KMS-11 (cell line): Measurements from ENCODE around the gene ZNF764.
A peak's percentile ranks its signal among the peaks of the same experiment; 100 is the strongest.

Experiments used
- H2AFZ ChIP-seq: fragments of 200-600 bp; sonication (generic); 2 replicates; pipeline ENCODE4 v1.6.1; 2016; ENCODE audit warnings: antibody characterized with exemption, mixed run types, low read depth
- H3K27ac ChIP-seq: fragments of 200-600 bp; sonication (generic); 2 replicates; pipeline ENCODE4 v1.6.1; 2016; ENCODE audit warnings: mild to moderate bottlenecking, mixed run types
- H3K27me3 ChIP-seq: fragments of 200-600 bp; sonication (generic); 2 replicates; pipeline ENCODE4 v1.6.1; 2017; ENCODE audit warnings: mild to moderate bottlenecking, low read depth, mixed run types, moderate library complexity; ENCODE audit not compliant: insufficient read depth
- H3K36me3 ChIP-seq: fragments of 200-600 bp; sonication (generic); 2 replicates; pipeline ENCODE4 v1.6.1; 2017; ENCODE audit warnings: mild to moderate bottlenecking, mixed run types; ENCODE audit not compliant: insufficient read depth
- H3K4me1 ChIP-seq: fragments of 200-600 bp; sonication (generic); 2 replicates; pipeline ENCODE4 v1.6.1; 2016; ENCODE audit warnings: mild to moderate bottlenecking, low read depth, mixed run types; ENCODE audit not compliant: poor library complexity, severe bottlenecking
- H3K4me2 ChIP-seq: fragments of 200-600 bp; sonication (generic); 2 replicates; pipeline ENCODE4 v1.7.0; 2016; ENCODE audit warnings: mild to moderate bottlenecking, mixed run types
- H3K4me3 ChIP-seq: fragments of 200-600 bp; sonication (generic); IDR thresholded peaks from 2 replicates; pipeline ENCODE4 v1.6.1; 2017; ENCODE audit warnings: low read depth, low read length, mixed read lengths; ENCODE audit not compliant: insufficient read depth
- H3K79me2 ChIP-seq: fragments of 200-600 bp; sonication (generic); 2 replicates; pipeline ENCODE4 v1.6.1; 2016; ENCODE audit warnings: low read depth, mixed run types; ENCODE audit not compliant: insufficient read depth
- H3K9ac ChIP-seq: fragments of 200-600 bp; sonication (generic); 2 replicates; pipeline ENCODE4 v1.6.1; 2016; ENCODE audit warnings: mild to moderate bottlenecking, mixed run types
- H4K20me1 ChIP-seq: fragments of 200-600 bp; sonication (generic); 2 replicates; pipeline ENCODE4 v1.6.1; 2016; ENCODE audit warnings: mild to moderate bottlenecking, mixed run types; ENCODE audit not compliant: insufficient read depth
- TF ChIP-seq, protein P1 (sequence below): fragments of 200-600 bp; sonication (generic); conservative IDR thresholded peaks from 2 replicates; pipeline ENCODE4 v1.6.1; 2017; ENCODE audit warnings: low read depth, mild to moderate bottlenecking, antibody characterized with exemption, low read length, moderate library complexity, mixed read lengths

The ZNF764 gene

GRCh38 chr16:30559690-30560089 is 1.5 kb upstream of the ZNF764 start:
- Histone ChIP-seq H3K4me2 (no peak overlapping the region), H3K27ac (no peak overlapping the region), H3K4me3 (no peak overlapping the region), H4K20me1 (no peaks in the 10 kb centered on the region), H3K27me3 (no peaks in the 10 kb centered on the region), H3K9ac (no peak overlapping the region), H3K4me1 (peaks cover 17% of the 10 kb centered on the region), H2AFZ (no peak overlapping the region), H3K79me2 (peaks cover 18% of the 10 kb centered on the region), H3K36me3 (no peaks in the 10 kb centered on the region)
- TF ChIP-seq, protein P1, sequence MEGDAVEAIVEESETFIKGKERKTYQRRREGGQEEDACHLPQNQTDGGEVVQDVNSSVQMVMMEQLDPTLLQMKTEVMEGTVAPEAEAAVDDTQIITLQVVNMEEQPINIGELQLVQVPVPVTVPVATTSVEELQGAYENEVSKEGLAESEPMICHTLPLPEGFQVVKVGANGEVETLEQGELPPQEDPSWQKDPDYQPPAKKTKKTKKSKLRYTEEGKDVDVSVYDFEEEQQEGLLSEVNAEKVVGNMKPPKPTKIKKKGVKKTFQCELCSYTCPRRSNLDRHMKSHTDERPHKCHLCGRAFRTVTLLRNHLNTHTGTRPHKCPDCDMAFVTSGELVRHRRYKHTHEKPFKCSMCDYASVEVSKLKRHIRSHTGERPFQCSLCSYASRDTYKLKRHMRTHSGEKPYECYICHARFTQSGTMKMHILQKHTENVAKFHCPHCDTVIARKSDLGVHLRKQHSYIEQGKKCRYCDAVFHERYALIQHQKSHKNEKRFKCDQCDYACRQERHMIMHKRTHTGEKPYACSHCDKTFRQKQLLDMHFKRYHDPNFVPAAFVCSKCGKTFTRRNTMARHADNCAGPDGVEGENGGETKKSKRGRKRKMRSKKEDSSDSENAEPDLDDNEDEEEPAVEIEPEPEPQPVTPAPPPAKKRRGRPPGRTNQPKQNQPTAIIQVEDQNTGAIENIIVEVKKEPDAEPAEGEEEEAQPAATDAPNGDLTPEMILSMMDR = no peak

GRCh38 chr16:30558789-30559377 is 709 bp upstream of the ZNF764 start:
- Histone ChIP-seq H3K4me3 (no peak overlapping the region), H4K20me1 (no peaks in the 10 kb centered on the region), H3K4me1 (peaks cover 17% of the 10 kb centered on the region), H3K27me3 (no peaks in the 10 kb centered on the region), H3K27ac (peak overlapping the region; percentile 93), H3K4me2 (peak overlapping the region; percentile 37), H3K36me3 (no peaks in the 10 kb centered on the region), H3K9ac (peak overlapping the region; percentile 97; the same call in 1 of the 2 replicates), H3K79me2 (peaks cover 18% of the 10 kb centered on the region), H2AFZ (peak overlapping the region; percentile 88)
- TF ChIP-seq, protein P1 = no peak

DNA sequence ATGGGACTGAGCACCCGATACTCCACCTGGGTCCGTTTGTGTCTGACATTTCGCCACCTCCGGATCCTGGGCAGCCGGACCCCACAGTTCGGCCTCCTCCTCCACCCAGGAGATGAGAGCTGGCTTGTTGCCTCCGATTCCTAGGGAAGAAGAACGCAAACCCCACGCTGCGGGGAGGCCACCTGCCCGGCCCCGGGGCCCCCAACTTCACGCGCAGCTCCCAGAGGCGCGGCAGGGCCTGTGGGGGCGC is 542 bp downstream of the ZNF764 start:
- Histone ChIP-seq H3K27me3 (no peaks in the 10 kb centered on the region), H3K36me3 (no peaks in the 10 kb centered on the region), H2AFZ (peak overlapping the region; percentile 88), H3K9ac (peak overlapping the region; percentile 97), H3K4me3 (no peak overlapping the region), H3K4me2 (peak overlapping the region; percentile 52), H3K4me1 (peaks cover 17% of the 10 kb centered on the region), H3K27ac (peak overlapping the region; percentile 93), H4K20me1 (no peaks in the 10 kb centered on the region), H3K79me2 (peaks cover 18% of the 10 kb centered on the region)
- TF ChIP-seq, protein P1 = no peak

- H3K27me3 ChIP-seq = no peaks in the 10 kb centered on the region
- no peaks in the 10 kb centered on the region for H4K20me1 ChIP-seq
- H3K27ac ChIP-seq = no peak overlapping the region
- peak overlapping the region; percentile 52; the same call in 1 of the 2 replicates for H3K4me2 ChIP-seq
- H3K36me3 ChIP-seq = no peaks in the 10 kb centered on the region
- peaks cover 30% of the 10 kb centered on the region for H3K4me1 ChIP-seq
- peaks cover 18% of the 10 kb centered on the region for H3K79me2 ChIP-seq
- no peak overlapping the region for H3K4me3 ChIP-seq
- H3K9ac ChIP-seq = no peak overlapping the region
- TF ChIP-seq, protein P1 = no peak
- H2AFZ ChIP-seq = no peak overlapping the region
These were observed 2.1 kb downstream of the ZNF764 start for GRCh38 chr16:30556125-30556473.
